Lung (tissue), 12 donors: ENCODE results near the gene KCNJ10. TPM values are rescaled to one million over a fixed set of nuclear protein-coding genes. Genes with fewer than 3 reads are reported as not detected.

ENCODE experiments used
- ATAC-seq: fragments of 200-7000 bp; cut with Tn5 transposase; one replicate; pipeline ENCODE4 v1.9.1; 2020; ENCODE audit warnings: moderate number of reproducible peaks; ENCODE audit not compliant: insufficient read depth, low FRiP score
- DNase-seq, 3 donors: peaks; one replicate each; pipeline ENCODE4 v3.0.0-alpha.2; 2013 to 2017
- H3K27ac ChIP-seq, 2 donors: one replicate each; pipeline ENCODE4 v1.5.1; 2013; ENCODE audit warnings: mild to moderate bottlenecking in 2 of 2, moderate library complexity in 2 of 2, control low read depth in 1 of 2, inconsistent platforms in 1 of 2, low read depth in 1 of 2, low read length in 1 of 2
- H3K27me3 ChIP-seq, 3 donors: one replicate each; pipeline ENCODE4 v1.5.1; 2013; ENCODE audit warnings: low read length in 2 of 3; ENCODE audit not compliant: control insufficient read depth in 3 of 3, insufficient read depth in 3 of 3
- H3K36me3 ChIP-seq, 4 donors: one replicate each; pipeline ENCODE4 v1.5.1; 2013; ENCODE audit warnings: low read length in 4 of 4, mild to moderate bottlenecking in 1 of 4, moderate library complexity in 1 of 4; ENCODE audit not compliant: control insufficient read depth in 4 of 4, insufficient read depth in 4 of 4
- H3K4me1 ChIP-seq, 5 donors: one replicate each; pipeline ENCODE4 v1.5.1; 2013; ENCODE audit warnings: low read length in 5 of 5, mild to moderate bottlenecking in 2 of 5, moderate library complexity in 1 of 5; ENCODE audit not compliant: control insufficient read depth in 5 of 5, insufficient read depth in 5 of 5
- H3K4me3 ChIP-seq: one replicate; pipeline ENCODE4 v1.5.1; 2013; ENCODE audit warnings: mild to moderate bottlenecking, control low read depth, moderate library complexity
- H3K9ac ChIP-seq, 2 donors: one replicate each; pipeline ENCODE4 v1.5.1; 2013; ENCODE audit warnings: low read length in 2 of 2, control low read depth in 1 of 2; ENCODE audit not compliant: insufficient read depth in 1 of 2
- H3K9me3 ChIP-seq, 4 donors: one replicate each; pipeline ENCODE4 v1.5.1; 2013; ENCODE audit warnings: low read length in 3 of 4, mild to moderate bottlenecking in 1 of 4, moderate library complexity in 1 of 4; ENCODE audit not compliant: control insufficient read depth in 4 of 4, insufficient read depth in 3 of 4
- WGBS, 2 donors: extraction: QIAGEN DNeasy Blood & Tissue Kit; methylation state at CpG; one replicate each; pipeline ENCODE4 v1.1.7; 2013; 5-methylcytosine and 5-hydroxymethylcytosine counted together
- polyA plus RNA-seq, 2 donors: library from polyadenylated mRNA; stranded (reverse); fragments of 200-250 nt; gene quantifications; one replicate each; pipeline ENCODE4 v1.2.1, GENCODE V29; 2013
- total RNA-seq, 2 donors: library from RNA; depleted of rRNA in 1 of 2; stranded (reverse); fragments of >200 nt in 1 of 2; gene quantifications; one replicate each; pipeline ENCODE4 v1.2.1, GENCODE V29; 2014 to 2021
- TF ChIP-seq, protein P1 (sequence below): IDR thresholded peaks from 2 replicates; pipeline ENCODE4 v1.5.1; 2012; ENCODE audit warnings: mild to moderate bottlenecking; ENCODE audit errors: control extremely low read depth, extremely low read depth
- donor health status: control.
- donor health status: control.
- donor health status: Bipolar disorder and iron deficiency.
- donor health status: healthy.
- donor health status: DM: yes; HTN: yes; CAD: no.

The KCNJ10 gene
- total and polyA plus RNA-seq, 4 donors = 0.02 to 0.37 (median 0.10) TPM

- H3K9ac ChIP-seq = no peak overlapping the region
- peaks cover 0 to 2% (median 0%) of the 10 kb centered on the region in 3 donors for H3K27me3 ChIP-seq
- 25 to 27% methylated on average over 1 of the region's 1 CpG for WGBS, 2 donors
- TF ChIP-seq, protein P1, sequence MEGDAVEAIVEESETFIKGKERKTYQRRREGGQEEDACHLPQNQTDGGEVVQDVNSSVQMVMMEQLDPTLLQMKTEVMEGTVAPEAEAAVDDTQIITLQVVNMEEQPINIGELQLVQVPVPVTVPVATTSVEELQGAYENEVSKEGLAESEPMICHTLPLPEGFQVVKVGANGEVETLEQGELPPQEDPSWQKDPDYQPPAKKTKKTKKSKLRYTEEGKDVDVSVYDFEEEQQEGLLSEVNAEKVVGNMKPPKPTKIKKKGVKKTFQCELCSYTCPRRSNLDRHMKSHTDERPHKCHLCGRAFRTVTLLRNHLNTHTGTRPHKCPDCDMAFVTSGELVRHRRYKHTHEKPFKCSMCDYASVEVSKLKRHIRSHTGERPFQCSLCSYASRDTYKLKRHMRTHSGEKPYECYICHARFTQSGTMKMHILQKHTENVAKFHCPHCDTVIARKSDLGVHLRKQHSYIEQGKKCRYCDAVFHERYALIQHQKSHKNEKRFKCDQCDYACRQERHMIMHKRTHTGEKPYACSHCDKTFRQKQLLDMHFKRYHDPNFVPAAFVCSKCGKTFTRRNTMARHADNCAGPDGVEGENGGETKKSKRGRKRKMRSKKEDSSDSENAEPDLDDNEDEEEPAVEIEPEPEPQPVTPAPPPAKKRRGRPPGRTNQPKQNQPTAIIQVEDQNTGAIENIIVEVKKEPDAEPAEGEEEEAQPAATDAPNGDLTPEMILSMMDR = no peak
- DNase-seq (peak in 1 of 3 donors; percentile 35), ATAC-seq (no peak)
- peak overlapping the region in 1 of 2 donors; percentile 38 for H3K27ac ChIP-seq
- H3K4me1 ChIP-seq = peaks cover 0 to 43% (median 12%) of the 10 kb centered on the region in 5 donors
- H3K36me3 ChIP-seq = no peaks in the 10 kb centered on the region
- H3K9me3 ChIP-seq = no peaks in the 10 kb centered on the region
- no peak overlapping the region for H3K4me3 ChIP-seq
These were observed 47.3 kb upstream of the KCNJ10 start for GRCh38 chr1:160117300-160117699.

GRCh38 chr1:160116283-160117147, 46.6 kb upstream of the KCNJ10 start:
- H3K36me3 ChIP-seq = no peaks in the 10 kb centered on the region
- DNase-seq (peak in 1 of 3 donors; percentile 70), ATAC-seq (no peak)
- H3K9me3 ChIP-seq = no peaks in the 10 kb centered on the region
- H3K27ac ChIP-seq = peak overlapping the region in 1 of 2 donors; percentile 38
- peak overlapping the region in 1 of 2 donors; percentile 47 for H3K9ac ChIP-seq
- 60 to 63% methylated on average over 12 of the region's 12 CpGs for WGBS, 2 donors
- H3K4me1 ChIP-seq = peaks cover 0 to 43% (median 12%) of the 10 kb centered on the region in 5 donors
- H3K4me3 ChIP-seq = no peak overlapping the region
- TF ChIP-seq, protein P1 = no peak
- H3K27me3 ChIP-seq = peaks cover 0 to 2% (median 0%) of the 10 kb centered on the region in 3 donors

DNA sequence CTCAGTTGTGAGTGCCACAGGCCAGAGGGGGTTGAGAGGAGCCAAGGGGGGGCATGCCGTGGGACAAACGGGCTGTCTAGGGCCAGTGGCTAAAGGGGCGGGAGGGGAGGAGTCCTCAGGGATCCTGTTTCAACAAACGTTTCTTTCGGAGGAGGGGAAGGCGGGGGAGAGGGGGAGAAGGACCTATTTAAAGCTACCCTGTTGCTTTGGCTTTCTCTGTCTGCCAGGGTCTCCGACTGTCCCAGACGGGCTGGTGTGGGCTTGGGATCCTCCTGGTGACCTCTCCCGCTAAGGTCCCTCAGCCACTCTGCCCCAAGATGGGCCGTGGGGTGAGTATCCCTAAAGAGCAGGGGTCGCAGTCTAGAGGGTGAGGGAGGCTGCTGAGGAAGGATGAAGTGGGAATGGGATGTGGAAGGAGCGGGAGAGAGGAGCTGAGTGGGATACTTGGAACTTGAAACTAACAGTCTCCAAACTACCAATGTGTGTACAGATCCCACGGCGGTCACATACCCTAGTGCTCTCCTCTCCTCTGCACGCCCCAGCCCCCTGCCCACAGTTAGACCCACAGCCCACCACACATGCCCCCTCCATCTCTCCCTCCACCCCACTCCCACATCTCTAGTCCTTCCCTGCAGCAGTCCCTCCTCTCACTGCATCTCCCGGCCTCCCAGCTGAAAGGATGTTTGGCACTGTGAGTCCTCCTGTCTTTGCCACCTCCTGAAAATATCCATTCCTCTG, 45.8 kb upstream of the KCNJ10 start, which contains the start of gene ATP1A2:
Gene ATP1A2, plus strand, starts transcription at position 215 of the 738 bp plus-strand sequence. Its CDS starts 103 bp downstream, at position 318.
- no peaks in the 10 kb centered on the region for H3K9me3 ChIP-seq
- H3K4me1 ChIP-seq = peaks cover 0 to 43% (median 12%) of the 10 kb centered on the region in 5 donors
- no peak within 1 kb of the TSS for H3K9ac ChIP-seq
- 44 to 55% methylated on average over 15 to 16 of the region's 16 CpGs for WGBS, 2 donors
- no peaks in the 10 kb centered on the region for H3K36me3 ChIP-seq
- TF ChIP-seq, protein P1 = no peak
- ATAC-seq (no peak), DNase-seq (peak; percentile 42 to 79 (median 65))
- H3K27ac ChIP-seq = peak within 1 kb of the TSS in 1 of 2 donors; percentile 38
- peaks cover 0 to 2% (median 0%) of the 10 kb centered on the region in 3 donors for H3K27me3 ChIP-seq
- H3K4me3 ChIP-seq = no peak within 1 kb of the TSS
